ENCODE measurements around the gene INTS15. TPM values are rescaled to one million over a fixed set of nuclear protein-coding genes. Genes with fewer than 3 reads are reported as not detected.

The INTS15 gene
- total RNA-seq, 1 experiment from 2014 or later = 46.8 TPM

DNA sequence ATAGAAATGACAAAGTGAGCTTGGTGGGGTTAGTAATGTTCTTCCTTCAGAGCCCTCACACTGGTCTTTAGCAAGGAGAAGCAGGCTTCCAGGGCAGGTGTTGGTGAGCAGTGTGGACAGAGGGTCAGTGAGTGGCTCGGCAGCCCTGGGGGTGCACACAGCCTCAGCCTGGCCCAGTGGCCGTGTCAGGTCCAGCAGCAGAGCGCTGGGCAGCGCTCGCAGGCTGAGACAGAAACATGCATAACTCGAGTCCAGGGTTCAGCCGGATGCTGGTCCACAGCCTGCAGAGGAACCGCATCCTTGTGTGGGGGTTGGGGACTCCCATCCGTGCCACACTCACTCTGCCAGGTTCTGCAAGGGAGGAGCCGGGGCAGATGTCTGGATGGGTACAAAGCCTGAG, 14.6 kb downstream of the INTS15 start:
- ATAC-seq (no peak), DNase-seq (ENCODE audit: low read depth, low spot score) (no peak)
- no peaks in the 10 kb centered on the region for H3K4me1 ChIP-seq (ENCODE audit: control insufficient read depth, insufficient read depth, low read length)
- POLR2A ChIA-PET = no interaction called here
- CTCF ChIA-PET = interaction anchor here (0.6 kb wide), 1 partner anchor 342 kb away, joined by 3 read pairs; no protein-coding TSS in a partner anchor
- intact Hi-C loops (cut with micrococcal nuclease; ENCODE audit: unreplicated experiment) (no loop called here), in situ Hi-C loops (cut with HindIII; ENCODE audit: low pct_unique_long_range_greater_than_20kb, low sequenced_read_pairs) (no loop called here)
- H3K9me3 ChIP-seq (ENCODE audit: control insufficient read depth, insufficient read depth, low read depth, low read length) = no peaks in the 10 kb centered on the region
- no peaks in the 10 kb centered on the region for H3K36me3 ChIP-seq (ENCODE audit: control insufficient read depth, insufficient read depth, low read length)
- no peaks in the 10 kb centered on the region for H3K27me3 ChIP-seq (ENCODE audit: control insufficient read depth, insufficient read depth, low read length)
- H3K4me3 ChIP-seq (ENCODE audit: low read depth in 2 of 2, low read length in 2 of 2) = no peak overlapping the region
- no TSS peak for BruUV-seq (replicated peaks)
- TF ChIP-seq POLR2AphosphoS5 (IDR thresholded peaks at IDR 0.05; ENCODE audit: low read depth, low read length) = no peak
- no peak for TF ChIP-seq REST (IDR thresholded peaks at IDR 0.05; ENCODE audit: insufficient read depth in 1 of 2, low read depth in 2 of 2, low read length in 1 of 2)
- TF ChIP-seq, protein P1, sequence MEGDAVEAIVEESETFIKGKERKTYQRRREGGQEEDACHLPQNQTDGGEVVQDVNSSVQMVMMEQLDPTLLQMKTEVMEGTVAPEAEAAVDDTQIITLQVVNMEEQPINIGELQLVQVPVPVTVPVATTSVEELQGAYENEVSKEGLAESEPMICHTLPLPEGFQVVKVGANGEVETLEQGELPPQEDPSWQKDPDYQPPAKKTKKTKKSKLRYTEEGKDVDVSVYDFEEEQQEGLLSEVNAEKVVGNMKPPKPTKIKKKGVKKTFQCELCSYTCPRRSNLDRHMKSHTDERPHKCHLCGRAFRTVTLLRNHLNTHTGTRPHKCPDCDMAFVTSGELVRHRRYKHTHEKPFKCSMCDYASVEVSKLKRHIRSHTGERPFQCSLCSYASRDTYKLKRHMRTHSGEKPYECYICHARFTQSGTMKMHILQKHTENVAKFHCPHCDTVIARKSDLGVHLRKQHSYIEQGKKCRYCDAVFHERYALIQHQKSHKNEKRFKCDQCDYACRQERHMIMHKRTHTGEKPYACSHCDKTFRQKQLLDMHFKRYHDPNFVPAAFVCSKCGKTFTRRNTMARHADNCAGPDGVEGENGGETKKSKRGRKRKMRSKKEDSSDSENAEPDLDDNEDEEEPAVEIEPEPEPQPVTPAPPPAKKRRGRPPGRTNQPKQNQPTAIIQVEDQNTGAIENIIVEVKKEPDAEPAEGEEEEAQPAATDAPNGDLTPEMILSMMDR (IDR thresholded peaks at IDR 0.05) = no peak
- no peak overlapping the region for H3K27ac ChIP-seq (ENCODE audit: low read length)

DNA sequence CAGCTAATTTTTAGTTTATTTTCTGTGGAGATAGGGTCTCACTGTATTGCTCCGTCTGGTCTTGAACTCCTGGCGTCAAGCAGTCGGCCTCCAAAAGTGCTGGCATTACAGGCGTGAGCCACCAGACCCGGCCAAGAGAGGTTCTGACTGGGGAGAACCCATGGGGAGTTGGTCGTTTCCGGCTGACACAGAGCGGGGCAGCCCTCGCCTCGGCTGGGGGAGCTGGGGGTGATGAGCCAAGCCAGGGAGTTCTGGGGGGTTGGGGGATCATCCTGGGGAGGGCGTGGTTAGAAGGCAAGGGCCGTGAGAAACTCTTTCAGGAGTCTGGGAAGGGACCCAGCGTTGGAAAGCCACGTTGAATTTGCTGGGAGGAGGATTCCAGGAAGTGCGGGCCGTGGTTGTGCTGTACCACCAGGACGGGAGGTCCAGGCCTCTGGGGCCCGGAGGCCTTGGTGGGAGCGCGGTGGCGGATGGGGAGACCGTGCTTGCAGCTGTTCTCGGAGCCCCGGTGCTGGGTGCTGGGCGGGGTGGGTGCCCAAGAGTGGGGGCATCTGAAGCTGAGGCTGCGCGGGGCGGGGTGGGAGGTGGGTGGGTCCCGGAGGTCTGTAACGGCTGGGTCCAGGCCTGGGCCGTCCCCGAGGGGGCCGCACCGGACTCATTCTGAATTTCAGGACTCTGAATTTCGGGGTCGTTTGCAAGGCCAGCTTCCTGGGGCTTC, 17.2 kb downstream of the INTS15 start:
- intact Hi-C loops (cut with micrococcal nuclease; ENCODE audit: unreplicated experiment) = no loop called here
- Histone ChIP-seq H3K36me3 (ENCODE audit: control insufficient read depth, insufficient read depth, low read length) (no peaks in the 10 kb centered on the region), H3K27ac (ENCODE audit: low read length) (no peak overlapping the region), H3K4me3 (ENCODE audit: low read depth in 2 of 2, low read length in 2 of 2) (no peak overlapping the region), H3K9me3 (ENCODE audit: control insufficient read depth, insufficient read depth, low read depth, low read length) (no peaks in the 10 kb centered on the region), H3K27me3 (ENCODE audit: control insufficient read depth, insufficient read depth, low read length) (no peaks in the 10 kb centered on the region), H3K4me1 (ENCODE audit: control insufficient read depth, insufficient read depth, low read length) (no peaks in the 10 kb centered on the region)
- DNase-seq (ENCODE audit: low read depth, low spot score) (no peak), ATAC-seq (no peak)
- ChIA-PET CTCF (no interaction called here), POLR2A (no interaction called here)
- no peak for TF ChIP-seq POLR2AphosphoS5 (IDR thresholded peaks at IDR 0.05; ENCODE audit: low read depth, low read length)
- TF ChIP-seq REST (IDR thresholded peaks at IDR 0.05; ENCODE audit: insufficient read depth in 1 of 2, low read depth in 2 of 2, low read length in 1 of 2) = no peak
- TF ChIP-seq, protein P1 (IDR thresholded peaks at IDR 0.05) = no peak
- TF ChIP-seq SIN3A (IDR thresholded peaks at IDR 0.05; ENCODE audit: borderline replicate concordance, insufficient read depth, low read depth, low read length) = no peak
- no peak for TF ChIP-seq TCF7L2 (IDR thresholded peaks at IDR 0.05; ENCODE audit: low read depth, low read length)
- no TSS peak for BruUV-seq (replicated peaks)
- in situ Hi-C loops (cut with HindIII; ENCODE audit: low pct_unique_long_range_greater_than_20kb, low sequenced_read_pairs) = no loop called here
